Measurements from ENCODE around the gene WDR48. TPM values are rescaled to one million over a fixed set of nuclear protein-coding genes. Genes with fewer than 3 reads are reported as not detected.

Gene WDR48
- total RNA-seq, 2 experiments from 2014 or later, result 25.7 to 34.5 TPM

- Mint-ChIP-seq H3K27me3 (no peaks in the 10 kb centered on the region), H3K4me1 (peaks cover 5% of the 10 kb centered on the region), H3K9me3 (ENCODE audit: low read depth) (no peaks in the 10 kb centered on the region), H3K36me3 (no peaks in the 10 kb centered on the region), H3K4me3 (no peak overlapping the region), H3K27ac (no peak overlapping the region)
- DNase-seq, result no peak
- CTCF ChIA-PET, result interaction anchor here (13.0 kb wide), 1 partner anchor 157 kb away, joined by 160 read pairs; no protein-coding TSS in a partner anchor
- no peak for ATAC-seq
These were observed 81.3 kb downstream of the WDR48 start for GRCh38 chr3:39133093-39133490.

GRCh38 chr3:39133822-39134221, 82.0 kb downstream of the WDR48 start:
- H3K27ac Mint-ChIP-seq, result no peak overlapping the region
- no peak for DNase-seq
- H3K4me3 Mint-ChIP-seq, result no peak overlapping the region
- no peaks in the 10 kb centered on the region for H3K27me3 Mint-ChIP-seq
- no peak for ATAC-seq
- CTCF ChIA-PET, result interaction anchor here (1.3 to 13.0 kb wide), 2 partner anchors 12 to 156 kb away, joined by 3 to 160 read pairs; no protein-coding TSS in a partner anchor
- H3K36me3 Mint-ChIP-seq, result no peaks in the 10 kb centered on the region
- H3K4me1 Mint-ChIP-seq, result no peaks in the 10 kb centered on the region
- H3K9me3 Mint-ChIP-seq (ENCODE audit: low read depth), result no peaks in the 10 kb centered on the region

GRCh38 chr3:39134305-39134704, 82.5 kb downstream of the WDR48 start:
- Mint-ChIP-seq H3K4me3 (no peak overlapping the region), H3K27me3 (no peaks in the 10 kb centered on the region), H3K27ac (no peak overlapping the region), H3K9me3 (ENCODE audit: low read depth) (no peaks in the 10 kb centered on the region), H3K4me1 (peaks cover 3% of the 10 kb centered on the region), H3K36me3 (no peaks in the 10 kb centered on the region)
- ATAC-seq (no peak), DNase-seq (no peak)
- CTCF ChIA-PET, result interaction anchor here (1.3 to 13.0 kb wide), 2 partner anchors 12 to 156 kb away, joined by 3 to 160 read pairs; no protein-coding TSS in a partner anchor

- no peaks in the 10 kb centered on the region for H3K9me3 Mint-ChIP-seq (ENCODE audit: low read depth)
- no peak overlapping the region for H3K27ac Mint-ChIP-seq
- peaks cover 10% of the 10 kb centered on the region for H3K4me1 Mint-ChIP-seq
- no peak for DNase-seq
- no peak overlapping the region for H3K4me3 Mint-ChIP-seq
- no peak for ATAC-seq
- CTCF ChIA-PET, result no interaction called here
- H3K27me3 Mint-ChIP-seq, result no peaks in the 10 kb centered on the region
- H3K36me3 Mint-ChIP-seq, result no peaks in the 10 kb centered on the region
These were observed 83.5 kb downstream of the WDR48 start for GRCh38 chr3:39135170-39135805.

DNA sequence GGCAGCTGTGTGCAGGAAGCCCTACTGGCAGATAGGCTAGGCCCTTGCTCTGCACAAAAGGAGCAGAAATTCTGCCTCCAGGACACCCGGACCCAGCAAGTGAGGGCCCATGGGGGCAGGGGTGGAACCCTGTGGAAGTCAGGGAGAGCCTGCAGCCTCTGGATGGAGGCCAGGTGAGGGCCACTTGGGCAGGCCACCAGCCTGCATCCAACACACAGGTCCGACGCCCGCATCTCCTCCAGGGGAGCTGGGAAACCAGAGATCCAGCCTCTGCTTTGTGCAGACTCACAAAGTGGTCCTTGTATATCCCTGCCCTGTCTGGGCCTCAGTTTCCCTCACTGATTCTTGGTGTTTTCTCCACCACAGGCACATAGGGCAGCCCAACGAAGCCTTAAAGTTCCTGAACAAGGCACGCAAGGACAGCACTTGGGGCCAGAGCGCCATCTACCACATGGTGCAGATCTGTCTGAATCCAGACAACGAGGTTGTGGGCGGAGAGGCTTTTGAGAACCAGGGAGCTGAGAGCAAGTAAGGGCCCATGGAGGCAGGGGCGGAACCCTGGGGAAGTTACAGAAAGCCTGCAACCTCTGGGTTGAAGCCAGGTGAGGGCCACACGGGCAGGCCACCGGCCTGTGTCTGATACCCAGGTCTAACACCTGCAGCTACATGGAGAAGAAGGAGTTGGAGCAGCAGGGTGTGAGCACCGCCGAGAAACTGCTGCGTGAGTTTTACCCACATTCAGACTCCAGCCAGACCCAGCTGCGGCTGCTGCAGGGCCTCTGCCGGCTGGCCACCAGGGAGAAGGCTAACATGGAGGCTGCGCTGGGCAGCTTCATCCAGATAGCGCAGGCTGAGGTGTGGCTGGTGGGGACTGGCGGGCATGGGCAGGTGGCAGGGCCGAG, 85.0 kb downstream of the WDR48 start:
- peaks cover 11% of the 10 kb centered on the region for H3K4me1 Mint-ChIP-seq
- CTCF ChIA-PET, result interaction anchor here (1.2 kb wide), 1 partner anchor 155 kb away, joined by 4 read pairs; no protein-coding TSS in a partner anchor

DNA sequence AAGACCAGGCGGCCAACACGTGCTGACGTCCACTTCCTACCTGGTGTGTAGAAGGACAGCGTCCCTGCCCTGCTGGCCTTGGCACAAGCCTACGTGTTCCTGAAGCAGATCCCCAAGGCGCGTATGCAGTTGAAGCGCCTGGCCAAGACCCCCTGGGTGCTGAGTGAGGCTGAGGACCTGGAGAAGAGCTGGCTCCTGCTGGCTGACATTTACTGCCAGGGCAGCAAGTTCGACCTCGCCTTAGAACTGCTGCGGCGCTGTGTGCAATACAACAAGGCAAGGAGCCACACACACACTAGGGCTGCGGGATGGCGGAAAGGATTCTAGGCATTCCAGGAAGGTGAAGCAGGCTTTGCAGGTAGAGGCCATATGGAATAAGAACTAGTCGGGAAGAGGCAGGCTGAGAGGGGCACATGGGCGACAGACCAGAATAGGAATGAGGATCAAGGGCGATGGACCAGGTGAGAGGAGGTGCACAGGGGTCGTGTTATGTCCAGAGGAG, 85.7 kb downstream of the WDR48 start:
- ATAC-seq (no peak), DNase-seq (no peak)
- H3K27ac Mint-ChIP-seq, result no peak overlapping the region
- H3K4me3 Mint-ChIP-seq, result no peak overlapping the region
- H3K36me3 Mint-ChIP-seq, result peaks cover 7% of the 10 kb centered on the region
- peaks cover 13% of the 10 kb centered on the region for H3K4me1 Mint-ChIP-seq
- CTCF ChIA-PET, result interaction anchor here (1.2 kb wide), 1 partner anchor 154 kb away, joined by 4 read pairs; no protein-coding TSS in a partner anchor
- no peaks in the 10 kb centered on the region for H3K9me3 Mint-ChIP-seq (ENCODE audit: low read depth)
- H3K27me3 Mint-ChIP-seq, result no peaks in the 10 kb centered on the region

More for the DNA sequence above, 85.0 kb downstream of the WDR48 start:
- H3K9me3 Mint-ChIP-seq (ENCODE audit: low read depth), result no peaks in the 10 kb centered on the region
- DNase-seq, result no peak
- peaks cover 5% of the 10 kb centered on the region for H3K36me3 Mint-ChIP-seq
- H3K27me3 Mint-ChIP-seq, result no peaks in the 10 kb centered on the region
- no peak overlapping the region for H3K27ac Mint-ChIP-seq
- no peak overlapping the region for H3K4me3 Mint-ChIP-seq
- ATAC-seq, result no peak

- H3K4me3 Mint-ChIP-seq, result no peak overlapping the region
- H3K4me1 Mint-ChIP-seq, result peaks cover 13% of the 10 kb centered on the region
- H3K9me3 Mint-ChIP-seq (ENCODE audit: low read depth), result no peaks in the 10 kb centered on the region
- H3K27me3 Mint-ChIP-seq, result no peaks in the 10 kb centered on the region
- H3K36me3 Mint-ChIP-seq, result peaks cover 13% of the 10 kb centered on the region
- DNase-seq, result no peak
- no peak for ATAC-seq
- no peak overlapping the region for H3K27ac Mint-ChIP-seq
- CTCF ChIA-PET, result interaction anchor here (1.2 kb wide), 1 partner anchor 153 kb away, joined by 4 read pairs; no protein-coding TSS in a partner anchor
These were observed 86.4 kb downstream of the WDR48 start for GRCh38 chr3:39137991-39138803.

GRCh38 chr3:39138804-39139415, 87.1 kb downstream of the WDR48 start:
- CTCF ChIA-PET, result no interaction called here
- peaks cover 19% of the 10 kb centered on the region for H3K36me3 Mint-ChIP-seq
- ATAC-seq, result no peak
- no peak overlapping the region for H3K4me3 Mint-ChIP-seq
- H3K27ac Mint-ChIP-seq, result no peak overlapping the region
- H3K27me3 Mint-ChIP-seq, result no peaks in the 10 kb centered on the region
- DNase-seq, result no peak
- no peaks in the 10 kb centered on the region for H3K9me3 Mint-ChIP-seq (ENCODE audit: low read depth)
- H3K4me1 Mint-ChIP-seq, result peaks cover 13% of the 10 kb centered on the region

DNA sequence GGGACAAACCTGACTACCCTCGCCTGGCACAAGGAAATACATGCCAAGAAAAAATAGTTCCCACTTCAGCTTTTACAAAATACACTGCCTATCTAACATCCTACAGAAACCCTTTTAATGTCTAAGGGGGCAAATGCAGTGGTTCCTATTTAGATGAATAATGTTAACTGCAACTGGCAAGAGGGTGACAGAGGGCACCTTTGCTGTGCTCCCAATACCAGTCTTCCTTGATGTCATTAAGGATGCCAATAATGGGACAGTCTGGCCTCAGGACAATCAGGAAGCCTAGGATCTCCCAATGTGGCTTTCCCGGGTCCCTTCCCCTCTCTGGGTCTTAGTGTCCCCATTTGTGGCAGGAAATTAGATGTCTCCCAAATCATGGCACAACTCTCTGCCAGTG, 87.6 kb downstream of the WDR48 start:
- Mint-ChIP-seq H3K4me1 (peaks cover 13% of the 10 kb centered on the region), H3K27me3 (no peaks in the 10 kb centered on the region), H3K27ac (no peak overlapping the region), H3K4me3 (no peak overlapping the region), H3K9me3 (ENCODE audit: low read depth) (no peaks in the 10 kb centered on the region), H3K36me3 (peaks cover 23% of the 10 kb centered on the region)
- DNase-seq (no peak), ATAC-seq (no peak)
- CTCF ChIA-PET, result no interaction called here

DNA sequence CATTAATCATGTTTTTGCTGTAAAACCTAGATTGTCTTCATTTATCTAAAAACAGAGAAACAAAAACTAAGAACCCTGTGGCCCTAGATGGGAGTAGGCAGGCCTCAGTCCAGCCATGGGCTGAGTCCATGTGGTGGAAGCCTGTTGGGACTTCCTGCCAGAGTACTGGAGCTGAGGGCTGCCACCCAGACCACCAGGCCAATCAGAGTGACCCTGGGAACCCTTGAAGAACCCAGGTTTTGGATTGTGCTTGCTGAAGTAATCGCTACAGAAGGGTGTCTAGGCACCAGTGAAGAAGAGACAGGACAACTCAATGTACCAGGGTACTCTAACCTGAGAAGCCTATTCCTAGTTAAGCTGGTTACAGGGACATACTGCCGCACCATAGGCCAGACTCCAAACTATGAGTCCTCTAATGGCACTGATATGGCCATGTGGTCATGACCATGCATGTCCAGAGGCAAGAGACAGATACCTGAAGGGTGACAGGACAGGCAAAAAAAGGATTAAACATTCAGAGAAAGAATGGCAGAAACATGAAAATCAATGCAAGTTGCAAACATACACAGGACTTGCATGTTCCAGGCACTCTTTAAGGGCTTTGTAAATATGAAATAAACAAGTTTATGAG, 88.6 kb downstream of the WDR48 start:
- no peaks in the 10 kb centered on the region for H3K9me3 Mint-ChIP-seq (ENCODE audit: low read depth)
- ATAC-seq (no peak), DNase-seq (peak; percentile 33)
- peaks cover 16% of the 10 kb centered on the region for H3K4me1 Mint-ChIP-seq
- H3K4me3 Mint-ChIP-seq, result no peak overlapping the region
- H3K36me3 Mint-ChIP-seq, result peaks cover 26% of the 10 kb centered on the region
- CTCF ChIA-PET, result interaction anchor here (1.5 kb wide), 1 partner anchor 13 kb away, joined by 4 read pairs; no protein-coding TSS in a partner anchor
- peak overlapping the region; percentile 14 for H3K27ac Mint-ChIP-seq
- H3K27me3 Mint-ChIP-seq, result no peaks in the 10 kb centered on the region

DNA sequence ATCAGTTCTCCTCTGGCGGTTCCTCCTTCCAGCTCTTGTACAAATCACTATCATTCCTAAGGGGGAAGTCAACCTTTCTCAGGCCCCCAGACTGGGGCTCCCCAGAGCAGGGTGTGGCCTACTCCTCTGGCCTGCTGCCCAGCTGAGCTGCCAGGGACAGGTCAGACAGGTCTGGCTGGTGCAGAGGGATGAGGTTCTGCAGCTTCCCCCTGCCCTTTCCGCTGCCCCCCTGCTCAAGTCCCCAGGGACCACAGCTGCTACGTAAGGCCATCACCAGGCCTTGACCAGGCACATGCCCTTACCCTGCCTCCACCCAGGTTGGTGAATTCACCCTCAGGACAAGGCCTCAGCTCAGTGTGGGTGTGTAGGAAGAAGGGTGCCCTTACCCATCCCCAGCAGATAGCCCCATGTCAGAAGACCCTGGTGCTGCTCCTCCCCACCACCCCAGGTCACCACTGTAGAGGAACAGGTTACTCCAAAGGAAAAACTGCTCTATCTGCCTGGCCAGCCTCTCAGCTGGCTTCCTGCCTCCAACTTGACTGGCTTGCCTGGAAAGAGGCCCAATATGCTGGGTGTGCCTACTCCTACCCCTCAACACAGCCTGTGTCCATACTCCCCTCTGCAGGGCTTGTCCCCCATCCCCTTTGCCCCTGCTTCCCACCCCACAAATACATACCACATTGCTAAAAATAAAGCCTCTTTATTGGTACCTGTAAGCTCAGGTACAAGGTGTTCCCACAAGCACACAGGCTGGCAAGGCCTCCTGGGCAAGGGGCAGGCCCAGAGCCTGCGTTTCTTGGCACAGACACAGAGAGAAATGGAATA, 89.6 kb downstream of the WDR48 start:
- H3K36me3 Mint-ChIP-seq, result peaks cover 32% of the 10 kb centered on the region

More for the DNA sequence above, 89.6 kb downstream of the WDR48 start:
- Mint-ChIP-seq H3K9me3 (ENCODE audit: low read depth) (no peaks in the 10 kb centered on the region), H3K27me3 (no peaks in the 10 kb centered on the region), H3K4me3 (no peak overlapping the region), H3K27ac (no peak overlapping the region), H3K4me1 (peaks cover 23% of the 10 kb centered on the region)
- peak; percentile 31 for DNase-seq
- CTCF ChIA-PET, result interaction anchor here (1.5 kb wide), 1 partner anchor 14 kb away, joined by 4 read pairs; no protein-coding TSS in a partner anchor
- ATAC-seq, result peak; percentile 8
